Parathyroid adenoma (tissue), 2 donors: ENCODE results near the gene MROH8.

Source experiments
- H2AFZ ChIP-seq: fragments of 300-600 bp; sonication (generic); one replicate; pipeline ENCODE4 v1.7.0; 2017; ENCODE audit warnings: antibody characterized with exemption, mild to moderate bottlenecking
- H3K27ac ChIP-seq: fragments of 300-600 bp; sonication (generic); one replicate; pipeline ENCODE4 v1.7.0; 2017
- H3K27me3 ChIP-seq: fragments of 300-600 bp; sonication (generic); one replicate; pipeline ENCODE4 v1.7.0; 2017; ENCODE audit warnings: low read length; ENCODE audit not compliant: control insufficient read depth, insufficient read depth
- H3K36me3 ChIP-seq: fragments of 300-600 bp; sonication (generic); one replicate; pipeline ENCODE4 v1.7.0; 2017; ENCODE audit warnings: low read length; ENCODE audit not compliant: control insufficient read depth, insufficient read depth
- H3K4me1 ChIP-seq: fragments of 300-600 bp; sonication (generic); one replicate; pipeline ENCODE4 v1.7.0; 2017; ENCODE audit warnings: control low read depth
- H3K4me2 ChIP-seq: fragments of 300-600 bp; sonication (generic); one replicate; pipeline ENCODE4 v1.7.0; 2017; ENCODE audit warnings: low read length
- H3K4me3 ChIP-seq: fragments of 300-600 bp; sonication (generic); one replicate; pipeline ENCODE4 v1.7.0; 2017; ENCODE audit warnings: low read depth, low read length
- H3K79me2 ChIP-seq: fragments of 300-600 bp; sonication (generic); one replicate; pipeline ENCODE4 v1.7.0; 2017; ENCODE audit warnings: control low read depth
- H3K9ac ChIP-seq: fragments of 300-600 bp; sonication (generic); one replicate; pipeline ENCODE4 v1.7.0; 2017; ENCODE audit warnings: mild to moderate bottlenecking
- H3K9me3 ChIP-seq: fragments of 300-600 bp; sonication (generic); one replicate; pipeline ENCODE4 v1.7.0; 2017; ENCODE audit warnings: low read length; ENCODE audit not compliant: control insufficient read depth
- CTCF ChIP-seq: fragments of 300-600 bp; sonication (generic); IDR thresholded peaks from one replicate; pipeline ENCODE4 v1.7.0; 2017; ENCODE audit warnings: antibody characterized with exemption, mild to moderate bottlenecking
- donor health status: primary hyperparathyroidism.

The MROH8 gene

GRCh38 chr20:37193821-37194220 lies 14.5 kb upstream of the MROH8 start:
- no peak for TF ChIP-seq CTCF
- Histone ChIP-seq H3K36me3 (no peaks in the 10 kb centered on the region), H3K9ac (no peak overlapping the region), H3K27me3 (no peaks in the 10 kb centered on the region), H2AFZ (no peak overlapping the region), H3K79me2 (peaks cover 47% of the 10 kb centered on the region), H3K27ac (no peak overlapping the region), H3K4me3 (no peak overlapping the region), H3K4me1 (peaks cover 6% of the 10 kb centered on the region), H3K4me2 (no peak overlapping the region), H3K9me3 (no peaks in the 10 kb centered on the region)

GRCh38 chr20:37193226-37193625 lies 13.9 kb upstream of the MROH8 start:
- no peak overlapping the region for H3K27ac ChIP-seq
- no peaks in the 10 kb centered on the region for H3K36me3 ChIP-seq
- H3K27me3 ChIP-seq: no peaks in the 10 kb centered on the region
- H3K9ac ChIP-seq: no peak overlapping the region
- no peak overlapping the region for H3K4me3 ChIP-seq
- peaks cover 45% of the 10 kb centered on the region for H3K79me2 ChIP-seq
- no peak for TF ChIP-seq CTCF
- H2AFZ ChIP-seq: no peak overlapping the region
- H3K9me3 ChIP-seq: no peaks in the 10 kb centered on the region
- no peak overlapping the region for H3K4me2 ChIP-seq
- H3K4me1 ChIP-seq: peaks cover 6% of the 10 kb centered on the region

GRCh38 chr20:37192137-37192854 lies 12.9 kb upstream of the MROH8 start:
- H3K27ac ChIP-seq: no peak overlapping the region
- no peak overlapping the region for H3K4me2 ChIP-seq
- no peaks in the 10 kb centered on the region for H3K36me3 ChIP-seq
- H3K4me1 ChIP-seq: peaks cover 6% of the 10 kb centered on the region
- H3K9me3 ChIP-seq: no peaks in the 10 kb centered on the region
- H3K4me3 ChIP-seq: no peak overlapping the region
- peaks cover 43% of the 10 kb centered on the region for H3K79me2 ChIP-seq
- peak; percentile 91 for TF ChIP-seq CTCF
- no peaks in the 10 kb centered on the region for H3K27me3 ChIP-seq
- H3K9ac ChIP-seq: no peak overlapping the region
- H2AFZ ChIP-seq: no peak overlapping the region

- Histone ChIP-seq H2AFZ (no peak overlapping the region), H3K9ac (no peak overlapping the region), H3K4me1 (peaks cover 6% of the 10 kb centered on the region), H3K9me3 (no peaks in the 10 kb centered on the region), H3K36me3 (no peaks in the 10 kb centered on the region), H3K27me3 (no peaks in the 10 kb centered on the region), H3K79me2 (peaks cover 36% of the 10 kb centered on the region), H3K4me2 (no peak overlapping the region), H3K4me3 (no peak overlapping the region), H3K27ac (no peak overlapping the region)
- no peak for TF ChIP-seq CTCF
These were observed 11.2 kb upstream of the MROH8 start for GRCh38 chr20:37190354-37191112.
